CD4-positive, alpha-beta T cell (primary cell): ENCODE data around the gene ZMAT5. TPM values are rescaled to one million over a fixed set of nuclear protein-coding genes. Genes with fewer than 3 reads are reported as not detected.

Experiments
- ATAC-seq: fragments of 200-7000 bp; cut with Tn5 transposase; one replicate; pipeline ENCODE4 v1.10.0; 2022; ENCODE audit warnings: mild to moderate bottlenecking; ENCODE audit not compliant: poor library complexity
- CTCF ChIA-PET: fragments of 350-600 bp; sonication (Branson Sonifier 250); formaldehyde crosslinking; loops from one replicate; lab custom pipeline; 2021; ENCODE audit warnings: antibody characterized with exemption, inconsistent platforms; lab: Charles Lee
- POLR2A ChIA-PET: fragments of 350-600 bp; sonication (Branson Sonifier 250); formaldehyde crosslinking; loops from one replicate; lab custom pipeline; 2021; ENCODE audit warnings: antibody characterized with exemption, inconsistent platforms; lab: Charles Lee
- DNase-seq, 14 experiments: peaks; one replicate each; pipeline ENCODE4 v3.0.0-alpha.2; 2013 to 2020; ENCODE audit warnings: mixed read lengths in 2 of 14
- H3K27ac ChIP-seq, 2 donors: one replicate each; pipeline versions ENCODE4 v1.5.1 to v1.7.0; 2013; ENCODE audit warnings: low read length in 2 of 2, low read depth in 1 of 2, mild to moderate bottlenecking in 1 of 2
- H3K27me3 ChIP-seq, 2 experiments: 1 replicate in 1 of 2; 2 replicates in 1 of 2; pipeline versions ENCODE4 v1.6.1 to v1.7.0; 2013; ENCODE audit warnings: low read length in 2 of 2, control low read depth in 1 of 2, mild to moderate bottlenecking in 1 of 2, moderate library complexity in 1 of 2; ENCODE audit not compliant: insufficient read depth in 2 of 2, control insufficient read depth in 1 of 2
- H3K36me3 ChIP-seq: one replicate; pipeline ENCODE4 v1.6.1; 2013; ENCODE audit warnings: low read length, control low read depth; ENCODE audit not compliant: insufficient read depth
- H3K4me1 ChIP-seq: one replicate; pipeline ENCODE4 v1.6.1; 2013; ENCODE audit warnings: low read length, control low read depth; ENCODE audit not compliant: insufficient read depth
- H3K4me3 ChIP-seq: one replicate; pipeline ENCODE4 v1.5.1; 2013; ENCODE audit warnings: mild to moderate bottlenecking, low read length, moderate library complexity
- H3K9me3 ChIP-seq, 2 experiments: 1 replicate in 1 of 2; 2 replicates in 1 of 2; pipeline versions ENCODE4 v1.6.1 to v1.7.0; 2013; ENCODE audit warnings: low read length in 2 of 2, mild to moderate bottlenecking in 2 of 2, control low read depth in 1 of 2, moderate library complexity in 1 of 2; ENCODE audit not compliant: control insufficient read depth in 1 of 2, insufficient read depth in 1 of 2
- H3K27ac Mint-ChIP-seq: one replicate; pipeline ENCODE4 v1.8.0; 2020; ENCODE audit warnings: mixed read lengths
- H3K27me3 Mint-ChIP-seq: one replicate; pipeline ENCODE4 v1.8.0; 2021; ENCODE audit warnings: mixed read lengths
- H3K36me3 Mint-ChIP-seq: one replicate; pipeline ENCODE4 v1.8.0; 2021; ENCODE audit warnings: low read depth, mixed read lengths
- H3K4me1 Mint-ChIP-seq: one replicate; pipeline ENCODE4 v1.8.0; 2021; ENCODE audit warnings: low read depth, mixed read lengths
- H3K4me3 Mint-ChIP-seq: one replicate; pipeline ENCODE4 v1.8.0; 2020; ENCODE audit warnings: mild to moderate bottlenecking, mixed read lengths
- H3K9me3 Mint-ChIP-seq: one replicate; pipeline ENCODE4 v1.8.0; 2020; ENCODE audit warnings: mixed read lengths
- CTCF ChIP-seq: fragments of 200-600 bp; IDR thresholded peaks from one replicate; pipeline ENCODE4 v1.8.0; 2022; ENCODE audit warnings: antibody characterized with exemption, mild to moderate bottlenecking
- intact Hi-C, 2 experiments: fragments of 100-400 bp; cut with DNase I in 1 of 2; cut with micrococcal nuclease in 1 of 2; formaldehyde crosslinking; loops; one replicate each; pipeline versions ENCODE4 v1.15.1 to v1.9.0; 2023 to 2025; cut with DNase I, micrococcal nuclease
- total RNA-seq, 174 experiments: library from RNA in 2 of 174; stranded (reverse) in 2 of 174; gene quantifications; one replicate each; pipeline ENCODE4 v1.2.3 and lab custom pipeline; 2021 to 2026

The ZMAT5 gene
- total RNA-seq, 2 experiments from 2014 or later: 5.6 to 6.6 TPM

- ATAC-seq (no peak), DNase-seq (no peak)
- Histone ChIP-seq H3K4me3 (no peak overlapping the region), H3K27me3 (no peaks in the 10 kb centered on the region), H3K9me3 (no peaks in the 10 kb centered on the region), H3K4me1 (no peaks in the 10 kb centered on the region), H3K36me3 (no peaks in the 10 kb centered on the region), H3K27ac (no peak overlapping the region)
- TF ChIP-seq CTCF: no peak
- ChIA-PET POLR2A (interaction anchor here (0.5 kb wide), 1 partner anchor 57 kb away, joined by 4 read pairs; no protein-coding TSS in a partner anchor), CTCF (no interaction called here)
- Mint-ChIP-seq H3K4me1 (no peaks in the 10 kb centered on the region), H3K9me3 (no peaks in the 10 kb centered on the region), H3K27ac (no peak overlapping the region), H3K36me3 (no peaks in the 10 kb centered on the region), H3K4me3 (no peak overlapping the region), H3K27me3 (no peaks in the 10 kb centered on the region)
- intact Hi-C loops: no loop called here
These were observed 13.4 kb upstream of the ZMAT5 start for GRCh38 chr22:29780220-29780619.

- H3K4me3 ChIP-seq: no peak overlapping the region
- H3K36me3 Mint-ChIP-seq: peaks cover 34% of the 10 kb centered on the region
- no peak overlapping the region for H3K27ac Mint-ChIP-seq
- intact Hi-C loops: no loop called here
- no peak for ATAC-seq
- peaks cover 22% of the 10 kb centered on the region for H3K36me3 ChIP-seq
- no peak for DNase-seq
- H3K27me3 ChIP-seq: no peaks in the 10 kb centered on the region
- H3K9me3 Mint-ChIP-seq: no peaks in the 10 kb centered on the region
- CTCF ChIA-PET: interaction anchor here (0.7 kb wide), 1 partner anchor 146 kb away, joined by 3 read pairs; no protein-coding TSS in a partner anchor
- TF ChIP-seq CTCF: no peak
- H3K27me3 Mint-ChIP-seq: no peaks in the 10 kb centered on the region
- no peak overlapping the region for H3K27ac ChIP-seq
- POLR2A ChIA-PET: no interaction called here
- H3K9me3 ChIP-seq: no peaks in the 10 kb centered on the region
- no peak overlapping the region for H3K4me3 Mint-ChIP-seq
- peaks cover 6% of the 10 kb centered on the region for H3K4me1 ChIP-seq
- peaks cover 3% of the 10 kb centered on the region for H3K4me1 Mint-ChIP-seq
These were observed 6.4 kb upstream of the ZMAT5 start for GRCh38 chr22:29773233-29773632.

- Mint-ChIP-seq H3K27me3 (no peaks in the 10 kb centered on the region), H3K4me1 (peaks cover 14% of the 10 kb centered on the region), H3K4me3 (no peak overlapping the region), H3K27ac (no peak overlapping the region), H3K36me3 (peaks cover 44% of the 10 kb centered on the region), H3K9me3 (no peaks in the 10 kb centered on the region)
- no peak overlapping the region for H3K4me3 ChIP-seq
- H3K27ac ChIP-seq: no peak overlapping the region
- intact Hi-C loops: no loop called here
- ATAC-seq (no peak), DNase-seq (no peak)
- ChIA-PET POLR2A (no interaction called here), CTCF (no interaction called here)
- peaks cover 22% of the 10 kb centered on the region for H3K36me3 ChIP-seq
- TF ChIP-seq CTCF: no peak
- peaks cover 15% of the 10 kb centered on the region for H3K4me1 ChIP-seq
- no peaks in the 10 kb centered on the region for H3K27me3 ChIP-seq
- H3K9me3 ChIP-seq: no peaks in the 10 kb centered on the region
These were observed 5.4 kb upstream of the ZMAT5 start for GRCh38 chr22:29772170-29772641.
